Measurements from ENCODE around the gene DSE. TPM values are rescaled to one million over a fixed set of nuclear protein-coding genes. Genes with fewer than 3 reads are reported as not detected.

The DSE gene
- total RNA-seq, 1 experiment from 2014 or later, result 43.3 TPM

GRCh38 chr6:116429111-116429510 is 58.4 kb downstream of the DSE start:
- no peaks in the 10 kb centered on the region for H4K20me1 ChIP-seq (ENCODE audit: insufficient read depth)
- no peaks in the 10 kb centered on the region for H3K27me3 ChIP-seq (ENCODE audit: insufficient read depth, low read depth)
- H3K9me2 ChIP-seq (ENCODE audit: insufficient read depth), result 0 out of 2 replicates have a peak, but pooled peaks cover 5% of the 10 kb centered on the region
- no peak overlapping the region for H3K4me3 ChIP-seq
- H3K36me3 ChIP-seq (ENCODE audit: low read depth), result no peaks in the 10 kb centered on the region
- CTCF ChIA-PET, result no interaction called here
- intact Hi-C loops (cut with micrococcal nuclease; ENCODE audit: unreplicated experiment), result no loop called here
- H3K79me2 ChIP-seq (ENCODE audit: low read depth), result no peaks in the 10 kb centered on the region
- TF ChIP-seq CTCF (conservative IDR thresholded peaks at IDR 0.05), result no peak
- no peak overlapping the region for H2AFZ ChIP-seq
- H3K27ac ChIP-seq, result no peak overlapping the region
- no peak overlapping the region for H3K4me2 ChIP-seq
- BruUV-seq (replicated peaks), result no TSS peak
- POLR2A ChIA-PET (ENCODE audit: unreplicated experiment), result no interaction called here
- H3F3A ChIP-seq (ENCODE audit: insufficient read depth, low read depth), result no peaks in the 10 kb centered on the region
- no peaks in the 10 kb centered on the region for H3K4me1 ChIP-seq (replicated peaks; ENCODE audit: insufficient read depth)
- no peak for DNase-seq
- no peaks in the 10 kb centered on the region for H3K9me3 ChIP-seq (ENCODE audit: insufficient read depth, low read depth)

- CTCF ChIA-PET, result no interaction called here
- TF ChIP-seq EZH2 (IDR thresholded peaks at IDR 0.05; ENCODE audit: low read depth) (no peak), CTCF (conservative IDR thresholded peaks at IDR 0.05) (no peak)
- BruUV-seq (replicated peaks), result no TSS peak
- H3K4me3 ChIP-seq, result no peak overlapping the region
- H4K20me1 ChIP-seq (ENCODE audit: insufficient read depth), result no peaks in the 10 kb centered on the region
- intact Hi-C loops (cut with micrococcal nuclease; ENCODE audit: unreplicated experiment), result no loop called here
- no peak overlapping the region for H2AFZ ChIP-seq
- H3K4me1 ChIP-seq (replicated peaks; ENCODE audit: insufficient read depth), result no peaks in the 10 kb centered on the region
- no peaks in the 10 kb centered on the region for H3K9me3 ChIP-seq (ENCODE audit: insufficient read depth, low read depth)
- no peak overlapping the region for H3K4me2 ChIP-seq
- H3F3A ChIP-seq (ENCODE audit: insufficient read depth, low read depth), result no peaks in the 10 kb centered on the region
- H3K79me2 ChIP-seq (ENCODE audit: low read depth), result no peaks in the 10 kb centered on the region
- H3K27ac ChIP-seq, result no peak overlapping the region
- no peaks in the 10 kb centered on the region for H3K36me3 ChIP-seq (ENCODE audit: low read depth)
- no peak for DNase-seq
- H3K27me3 ChIP-seq (ENCODE audit: insufficient read depth, low read depth), result no peaks in the 10 kb centered on the region
- no peaks in the 10 kb centered on the region for H3K9me2 ChIP-seq (ENCODE audit: insufficient read depth)
- POLR2A ChIA-PET (ENCODE audit: unreplicated experiment), result no interaction called here
Measured at GRCh38 chr6:116430860-116431259, 60.1 kb downstream of the DSE start.

GRCh38 chr6:116431964-116432595 is 61.3 kb downstream of the DSE start:
- intact Hi-C loops (cut with micrococcal nuclease; ENCODE audit: unreplicated experiment), result no loop called here
- no peak for DNase-seq
- H3F3A ChIP-seq (ENCODE audit: insufficient read depth, low read depth), result no peaks in the 10 kb centered on the region
- ChIA-PET POLR2A (ENCODE audit: unreplicated experiment) (no interaction called here), CTCF (interaction anchor here (0.7 kb wide), 2 partner anchors 8 to 90 kb away, joined by 3 to 5 read pairs; no protein-coding TSS in a partner anchor)
- H3K27me3 ChIP-seq (ENCODE audit: insufficient read depth, low read depth), result no peaks in the 10 kb centered on the region
- H3K4me1 ChIP-seq (replicated peaks; ENCODE audit: insufficient read depth), result no peaks in the 10 kb centered on the region
- H4K20me1 ChIP-seq (ENCODE audit: insufficient read depth), result no peaks in the 10 kb centered on the region
- H3K79me2 ChIP-seq (ENCODE audit: low read depth), result no peaks in the 10 kb centered on the region
- no peak overlapping the region for H3K4me2 ChIP-seq
- H3K4me3 ChIP-seq, result no peak overlapping the region
- no peak for TF ChIP-seq EZH2 (IDR thresholded peaks at IDR 0.05; ENCODE audit: low read depth)
- no peak for TF ChIP-seq CTCF (conservative IDR thresholded peaks at IDR 0.05)
- H3K9me2 ChIP-seq (ENCODE audit: insufficient read depth), result no peaks in the 10 kb centered on the region
- no TSS peak for BruUV-seq (replicated peaks)
- no peaks in the 10 kb centered on the region for H3K36me3 ChIP-seq (ENCODE audit: low read depth)
- H3K9me3 ChIP-seq (ENCODE audit: insufficient read depth, low read depth), result no peaks in the 10 kb centered on the region
- H2AFZ ChIP-seq, result no peak overlapping the region
- H3K27ac ChIP-seq, result no peak overlapping the region

Data from PC-9 (cell line).